ENCODE results near the gene FAR1.

The FAR1 gene

GRCh38 chr11:13672576-13673210 lies 4.2 kb downstream of the FAR1 start:
- FAIRE-seq: no peak

DNA sequence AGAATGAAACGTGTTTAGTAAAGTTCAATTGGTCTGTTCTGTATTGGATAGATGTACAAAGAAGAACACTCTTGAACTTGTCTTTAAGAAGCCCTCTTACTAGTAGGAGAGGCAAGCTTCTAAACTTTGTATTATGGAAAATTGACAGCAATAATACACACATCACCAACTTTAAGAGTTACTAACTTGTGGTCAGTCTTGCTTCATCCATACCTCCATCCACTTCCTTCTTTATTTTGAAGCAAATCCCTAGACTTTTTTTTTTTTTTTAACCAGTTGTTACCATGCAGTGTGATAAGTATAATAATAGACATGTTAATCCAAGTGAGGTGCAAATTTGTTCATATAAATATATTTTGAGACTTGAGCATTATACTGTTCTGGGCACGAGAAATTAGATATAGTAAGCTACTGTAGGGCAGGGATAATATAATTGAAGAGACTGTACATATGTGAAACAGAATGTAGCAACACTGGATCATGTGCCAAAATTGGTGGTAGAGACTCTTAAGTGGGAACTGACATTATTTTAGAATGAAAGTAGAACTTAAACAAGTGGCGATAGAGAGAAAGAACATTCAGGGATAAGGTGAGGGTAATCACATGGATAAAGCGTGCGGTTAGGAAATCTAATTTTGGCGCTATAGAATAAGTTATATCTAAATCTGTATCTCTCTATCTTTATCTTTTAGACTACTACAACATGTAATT lies 6.5 kb downstream of the FAR1 start:
- FAIRE-seq: no peak

DNA sequence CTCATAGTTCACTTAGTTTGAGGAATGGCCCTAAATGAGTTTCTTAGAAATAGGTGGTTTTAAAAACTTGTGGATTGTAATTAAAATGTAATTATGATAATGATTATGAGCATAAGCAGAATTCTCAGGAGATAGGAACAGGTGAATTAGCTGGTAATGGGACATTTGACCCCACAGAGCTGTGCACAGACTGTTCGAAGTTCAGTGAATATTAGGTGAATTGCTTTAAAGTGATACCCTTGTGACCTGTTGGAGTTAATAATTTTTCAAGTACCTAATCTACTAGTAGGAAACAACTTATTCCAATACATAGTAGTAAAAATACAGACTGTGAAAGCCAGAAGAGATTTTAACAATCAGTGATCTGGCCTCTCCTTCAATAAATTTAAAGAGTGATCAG lies 8.1 kb downstream of the FAR1 start:
- no peak for FAIRE-seq

DNA sequence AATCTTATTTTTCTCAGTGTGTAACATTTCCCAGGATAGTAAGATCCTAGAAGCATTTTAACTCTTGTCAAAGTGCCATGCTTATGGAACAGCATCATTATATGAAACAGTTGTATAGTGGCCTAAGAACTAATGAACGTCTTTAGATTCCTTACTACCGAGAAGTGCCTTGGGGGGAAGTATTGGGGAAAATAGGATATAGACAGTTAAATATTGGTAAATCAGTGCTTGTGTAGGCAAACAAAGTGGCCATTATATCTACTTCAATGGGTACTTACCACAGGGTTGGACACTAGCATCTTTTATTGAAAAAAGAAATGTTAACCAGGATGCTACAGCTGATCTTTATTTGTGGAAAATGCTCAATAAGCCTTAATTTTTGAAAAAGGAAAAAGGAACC lies 11.3 kb downstream of the FAR1 start:
- FAIRE-seq: no peak

GRCh38 chr11:13680501-13681264 lies 12.2 kb downstream of the FAR1 start:
- FAIRE-seq: no peak

- FAIRE-seq: no peak
Observed at GRCh38 chr11:13681446-13681845, 13.0 kb downstream of the FAR1 start.

DNA sequence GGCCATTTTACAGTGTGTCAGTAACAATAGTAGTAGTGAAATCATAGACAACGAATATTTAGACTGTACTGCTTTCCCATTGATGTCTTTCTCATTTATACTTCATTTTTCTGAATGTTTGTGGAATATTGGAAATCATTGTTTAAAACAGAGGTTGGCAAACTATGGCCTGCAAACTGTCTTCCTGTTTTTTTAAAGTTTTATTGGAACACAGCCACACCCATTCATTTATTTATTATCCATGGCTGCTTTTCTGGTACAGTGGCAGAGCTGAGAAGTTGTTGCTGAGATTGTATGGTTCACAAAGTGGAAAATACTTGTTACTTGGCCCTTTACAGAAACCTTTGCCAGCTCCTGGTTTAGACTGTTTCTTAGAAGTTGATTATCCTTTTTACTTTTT lies 13.7 kb downstream of the FAR1 start:
- FAIRE-seq: no peak

DNA sequence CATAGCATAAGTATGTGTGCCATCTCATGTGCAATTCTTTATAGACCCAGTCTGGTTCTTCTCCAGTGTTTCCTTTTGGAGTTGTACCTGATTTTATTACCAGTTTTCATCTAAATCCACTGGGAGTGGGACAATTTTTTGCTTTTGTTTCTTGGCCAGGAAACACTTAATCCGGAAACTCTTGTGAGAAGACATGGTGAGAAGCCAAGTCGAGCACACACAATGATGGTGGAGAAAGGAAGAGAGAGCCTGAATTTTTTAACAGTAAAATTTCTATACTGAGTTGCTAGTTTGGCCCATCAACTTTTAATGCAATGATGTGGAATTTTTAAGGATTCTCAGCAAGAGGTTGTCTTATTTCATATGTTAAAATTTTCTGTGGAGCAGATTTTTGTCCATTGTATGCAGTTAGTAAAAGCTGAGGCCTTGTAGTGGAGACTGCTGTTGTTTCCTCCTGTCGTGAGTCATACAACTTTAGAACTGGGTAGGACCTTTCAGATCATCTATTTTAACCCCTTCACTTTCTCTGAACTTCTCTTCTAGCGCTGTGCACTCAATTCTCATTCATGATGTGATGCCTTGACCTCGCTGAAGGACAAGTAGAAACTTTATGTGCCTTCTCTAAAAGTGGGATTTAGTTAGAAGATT lies 17.1 kb downstream of the FAR1 start:
- FAIRE-seq: no peak

DNA sequence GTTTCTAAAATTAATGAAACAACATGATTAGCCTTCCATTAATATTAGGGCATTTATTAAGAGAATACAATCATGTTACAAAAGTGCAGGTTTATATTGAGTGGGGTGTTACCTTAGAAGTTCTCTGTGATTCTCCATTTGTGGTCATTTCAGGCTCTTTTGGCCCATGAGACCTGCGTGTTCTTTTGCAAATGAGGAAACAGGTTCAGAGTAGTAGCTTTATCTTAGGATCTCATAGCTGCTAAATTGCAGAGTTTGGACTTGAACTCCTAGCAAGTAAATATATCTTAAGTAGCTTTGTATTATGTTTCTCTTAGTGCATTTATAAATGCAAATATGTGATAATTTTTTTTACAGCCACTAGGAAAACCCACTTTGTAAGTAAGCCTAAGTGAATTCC lies 18.3 kb downstream of the FAR1 start:
- FAIRE-seq: no peak

DNA sequence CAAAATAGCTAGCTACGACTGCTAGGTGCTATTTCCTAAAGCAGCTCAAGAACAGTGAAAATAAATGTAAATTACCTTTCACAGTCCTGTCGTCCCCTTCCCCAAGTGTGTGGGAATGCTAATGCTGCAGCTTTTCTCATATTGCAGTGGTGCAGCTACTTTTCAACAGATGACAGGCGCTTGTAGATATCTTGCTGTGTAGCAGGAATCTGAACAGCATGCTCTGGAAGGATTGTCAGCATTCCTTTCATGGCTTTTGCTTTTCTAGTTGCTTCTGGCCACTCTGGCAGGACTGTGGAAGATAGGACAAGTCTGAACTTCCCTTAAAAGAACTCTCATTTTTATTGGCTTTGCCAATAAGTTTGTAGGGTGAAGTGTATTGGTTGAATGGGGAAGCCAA lies 18.8 kb downstream of the FAR1 start:
- no peak for FAIRE-seq

DNA sequence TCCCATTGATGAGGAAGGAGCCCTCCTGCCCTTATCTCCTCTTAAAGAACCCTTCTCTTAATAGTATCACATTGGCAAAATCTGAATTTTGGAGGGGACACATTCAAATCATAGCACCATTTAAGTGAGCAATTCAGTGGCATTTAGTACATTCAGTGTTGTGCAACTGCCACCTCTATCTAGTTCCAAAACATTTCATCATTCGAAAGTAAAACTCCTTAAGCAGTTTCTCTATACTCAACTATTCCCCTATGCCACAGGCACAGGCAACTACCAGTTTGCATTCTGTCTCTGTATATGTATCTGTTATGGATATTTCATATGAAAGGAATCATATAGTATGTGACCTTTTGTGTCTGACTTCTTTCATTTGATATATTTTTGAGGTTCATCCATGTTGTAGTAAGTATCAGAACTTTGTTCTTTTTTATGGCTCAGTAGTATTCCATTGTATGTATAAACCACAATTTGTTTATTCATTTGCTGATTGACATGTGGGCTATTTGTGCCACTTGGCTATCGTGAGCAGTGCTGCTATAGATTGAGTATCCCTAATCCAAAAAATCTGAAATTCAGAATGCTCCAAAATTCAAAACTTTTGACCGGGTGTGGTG lies 22.9 kb downstream of the FAR1 start:
- no peak for FAIRE-seq

- FAIRE-seq: no peak
Observed at GRCh38 chr11:13692172-13692571, 23.7 kb downstream of the FAR1 start.

DNA sequence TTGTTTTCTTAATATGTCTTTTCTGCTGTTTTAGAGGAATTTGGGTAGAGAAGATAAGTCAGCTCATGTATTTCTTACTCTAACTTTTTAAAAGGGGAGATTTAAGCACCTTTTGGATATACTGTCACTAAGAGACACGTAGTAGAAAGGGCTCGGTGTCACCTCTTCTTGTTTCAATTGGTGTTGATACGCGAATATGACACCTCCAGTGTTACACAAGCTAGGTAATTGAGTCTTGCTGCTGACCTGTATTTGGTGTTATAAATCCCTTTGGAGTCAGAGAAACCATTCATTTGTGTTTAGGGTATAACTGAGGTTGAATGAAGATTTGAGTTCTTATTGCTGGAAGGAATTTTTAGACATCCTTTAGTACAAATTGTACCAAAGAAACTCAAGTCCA lies 25.6 kb downstream of the FAR1 start:
- no peak for FAIRE-seq

DNA sequence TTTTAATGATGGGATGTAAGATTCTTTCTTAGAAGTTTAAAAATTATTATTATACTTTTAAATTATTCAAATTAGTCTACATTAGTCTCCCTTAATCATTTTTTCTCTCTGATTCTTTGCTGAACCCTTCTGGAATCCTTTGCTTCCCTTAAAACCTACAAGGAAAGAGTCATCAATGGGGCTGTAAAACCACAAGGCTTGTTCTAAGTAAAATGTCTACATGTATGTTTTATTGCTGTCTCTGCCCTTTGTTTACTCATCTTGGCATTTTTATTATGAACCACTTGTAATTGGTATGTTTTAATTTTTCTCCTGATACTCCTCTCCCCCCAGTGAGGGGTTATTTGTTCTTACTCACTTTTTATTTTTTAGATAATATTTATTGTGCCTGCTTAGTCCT lies 27.4 kb downstream of the FAR1 start:
- FAIRE-seq: no peak

GRCh38 chr11:13697710-13698109 lies 29.2 kb downstream of the FAR1 start:
- no peak for FAIRE-seq

DNA sequence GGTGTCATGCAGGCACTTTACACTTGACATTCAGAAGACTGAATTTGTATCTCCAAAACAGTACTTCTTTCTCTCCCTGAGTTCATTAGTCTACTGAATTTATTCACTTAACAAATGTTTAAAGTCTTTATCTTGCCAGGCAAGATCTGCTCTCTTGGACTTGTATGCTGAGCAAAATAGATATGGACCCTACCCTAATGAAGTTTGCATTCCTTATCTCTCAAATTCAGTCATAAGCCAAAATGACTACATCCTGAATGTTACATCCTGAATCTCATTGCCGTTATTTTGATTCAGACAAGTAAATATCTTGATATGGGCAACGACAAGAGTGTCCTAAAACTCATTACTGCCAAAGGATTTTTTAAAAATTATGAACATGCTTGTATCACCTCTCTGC lies 29.7 kb downstream of the FAR1 start:
- FAIRE-seq: no peak

DNA sequence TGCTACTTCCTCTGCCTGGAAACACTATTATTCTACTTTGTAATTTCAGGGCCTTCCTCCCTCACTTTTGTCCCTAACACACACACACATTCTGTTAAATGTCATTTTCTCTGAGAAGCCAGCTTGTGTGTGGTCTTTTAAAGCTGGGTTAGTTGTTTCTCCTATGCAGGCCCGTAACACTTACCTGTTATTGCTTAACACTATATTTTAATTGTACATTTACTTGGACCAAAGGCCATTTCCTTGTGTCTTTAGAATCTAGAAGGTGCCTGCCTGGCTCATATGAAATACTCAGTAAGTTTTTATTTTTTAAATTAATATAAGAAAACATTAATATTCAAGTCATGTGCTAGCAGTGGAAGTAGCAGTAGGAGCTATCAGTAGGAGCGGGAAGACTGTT lies 30.6 kb downstream of the FAR1 start:
- FAIRE-seq: no peak

DNA sequence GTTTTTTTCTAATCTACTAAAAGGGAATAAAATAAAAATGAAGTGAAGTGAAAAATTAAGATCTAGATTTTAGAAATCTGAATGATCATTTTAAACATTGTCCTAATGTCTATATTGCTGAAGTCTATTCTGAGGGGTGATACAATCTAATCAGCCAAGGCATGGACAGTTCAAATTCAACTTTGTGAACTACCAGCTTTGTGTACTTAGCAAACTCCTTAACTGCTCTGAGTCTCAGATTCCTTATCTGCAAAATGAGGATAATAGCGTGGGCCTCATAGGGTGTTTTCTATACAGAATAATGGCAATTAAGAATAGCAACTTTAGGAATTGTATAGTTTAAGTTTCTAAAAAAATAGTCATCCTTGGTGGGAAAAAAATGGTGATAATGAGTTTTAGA lies 31.4 kb downstream of the FAR1 start:
- FAIRE-seq: no peak

DNA sequence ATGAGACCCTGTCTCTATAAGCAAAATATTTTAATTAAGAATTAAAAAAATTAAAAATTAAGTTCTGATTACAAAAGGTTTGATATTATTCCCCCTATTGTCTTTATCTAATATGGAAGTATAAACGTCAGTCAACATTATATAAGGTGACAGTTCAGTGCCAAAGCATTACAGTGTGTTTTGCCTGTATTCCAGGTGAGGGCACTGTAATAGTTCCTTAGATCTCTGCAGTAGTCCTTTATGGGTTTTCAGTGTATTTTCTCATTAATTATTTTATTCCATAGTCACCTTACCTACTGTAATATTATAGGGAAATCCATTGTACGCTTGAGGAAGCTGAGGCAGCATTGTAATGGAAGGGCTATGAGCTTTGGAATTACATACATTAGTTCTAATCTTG lies 33.0 kb downstream of the FAR1 start:
- no peak for FAIRE-seq

DNA sequence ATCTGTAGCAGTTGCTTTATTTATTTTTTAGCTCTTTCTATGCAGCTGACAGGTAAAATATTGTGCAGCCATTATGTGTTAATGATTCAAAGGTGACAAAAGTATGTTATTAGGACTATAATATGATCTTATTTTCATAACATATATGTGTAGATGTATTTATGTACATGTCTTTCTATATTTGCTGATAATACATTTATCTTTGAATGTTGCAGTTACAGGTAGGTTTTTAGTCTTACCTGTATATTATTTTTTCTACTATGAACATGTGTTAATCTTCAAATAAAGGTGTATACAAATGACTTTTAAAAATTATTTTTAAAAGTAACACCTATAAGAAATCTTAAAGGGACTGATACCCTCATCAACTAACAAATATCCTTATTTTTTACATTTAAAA lies 33.6 kb downstream of the FAR1 start:
- FAIRE-seq: no peak

DNA sequence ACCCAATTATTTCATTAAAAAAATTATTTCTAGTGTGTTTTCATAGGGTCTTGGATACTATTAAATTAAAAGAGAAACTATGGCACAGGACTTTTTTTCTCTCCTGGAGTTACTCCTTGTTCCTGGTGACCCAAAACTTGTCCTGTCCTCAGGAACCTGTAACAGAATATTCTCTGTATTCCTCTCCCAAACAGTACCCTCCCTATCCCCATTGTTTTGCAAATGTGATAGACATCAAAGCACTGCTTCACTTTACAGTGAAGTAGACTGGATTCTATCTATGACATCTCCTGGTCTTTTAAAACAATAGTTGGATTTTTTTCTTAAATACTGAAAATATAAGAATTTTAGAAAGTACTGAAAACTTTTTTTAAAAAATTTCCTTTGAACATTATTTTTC lies 37.2 kb downstream of the FAR1 start:
- FAIRE-seq: no peak

DNA sequence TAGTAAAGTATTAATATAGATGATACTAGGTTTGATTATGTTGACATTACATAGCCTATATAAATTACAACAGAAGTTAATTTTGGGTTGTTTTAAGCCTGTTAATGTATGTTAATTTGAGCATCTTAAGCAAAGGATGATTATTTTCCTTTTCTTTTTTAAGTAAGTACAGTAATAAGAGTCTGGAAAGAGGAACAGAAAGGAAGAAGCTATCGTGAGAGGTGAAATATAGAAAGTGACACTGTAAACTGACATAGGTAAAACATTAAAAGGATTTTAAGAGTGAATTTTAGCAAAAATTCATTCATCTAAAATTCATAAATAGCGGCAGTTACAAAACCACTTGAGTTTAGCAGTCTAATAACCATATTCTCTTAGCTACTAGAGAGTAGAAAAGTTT lies 45.5 kb downstream of the FAR1 start:
- FAIRE-seq: no peak

DNA sequence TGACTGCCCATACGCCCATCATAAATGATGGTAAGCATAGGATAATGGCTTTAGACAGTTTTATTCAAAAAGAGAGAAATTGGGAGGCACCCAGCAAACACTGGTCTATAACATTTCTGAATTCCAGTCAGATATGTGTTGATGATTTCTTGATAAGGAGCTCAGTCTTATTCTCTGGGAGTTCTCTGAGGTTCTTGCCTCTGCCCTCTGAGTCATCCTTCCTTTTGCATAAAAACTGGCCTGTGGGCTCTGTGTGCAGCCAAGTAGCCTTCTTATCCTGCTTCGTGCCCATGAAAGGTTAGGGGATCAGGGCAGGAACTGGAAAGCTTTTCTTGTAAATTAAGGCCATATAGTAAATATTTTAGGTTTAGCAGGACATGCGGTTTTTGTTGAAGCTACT lies 48.9 kb downstream of the FAR1 start:
- FAIRE-seq: no peak
